ENCODE measurements around the gene SLC22A23.

SLC22A23 gene

GRCh38 chr6:3330199-3330598, 126.7 kb downstream of the SLC22A23 start:
- DNase-seq, result no peak

GRCh38 chr6:3329393-3330051, 127.3 kb downstream of the SLC22A23 start:
- no peak for DNase-seq

- no peak for DNase-seq
Observed at GRCh38 chr6:3328796-3329195, 128.1 kb downstream of the SLC22A23 start.

GRCh38 chr6:3328145-3328544, 128.7 kb downstream of the SLC22A23 start:
- no peak for DNase-seq

- DNase-seq, result no peak
Observed at GRCh38 chr6:3327403-3327802, 129.4 kb downstream of the SLC22A23 start.

GRCh38 chr6:3326981-3327380, 129.9 kb downstream of the SLC22A23 start:
- DNase-seq, result no peak

GRCh38 chr6:3326184-3326971, 130.5 kb downstream of the SLC22A23 start:
- no peak for DNase-seq

- DNase-seq, result no peak
Observed at GRCh38 chr6:3325210-3325609, 131.6 kb downstream of the SLC22A23 start.

GRCh38 chr6:3324262-3324942, 132.4 kb downstream of the SLC22A23 start:
- DNase-seq, result no peak

- no peak for DNase-seq
Observed at GRCh38 chr6:3323696-3324261, 133.1 kb downstream of the SLC22A23 start.

GRCh38 chr6:3323148-3323547, 133.7 kb downstream of the SLC22A23 start:
- no peak for DNase-seq

GRCh38 chr6:3322366-3322890, 134.4 kb downstream of the SLC22A23 start:
- DNase-seq, result no peak

GRCh38 chr6:3321875-3322274, 135.0 kb downstream of the SLC22A23 start:
- DNase-seq, result no peak

GRCh38 chr6:3321042-3321441, 135.8 kb downstream of the SLC22A23 start:
- DNase-seq, result no peak

GRCh38 chr6:3320238-3320811, 136.5 kb downstream of the SLC22A23 start:
- no peak for DNase-seq

GRCh38 chr6:3319610-3320200, 137.1 kb downstream of the SLC22A23 start:
- no peak for DNase-seq

GRCh38 chr6:3318821-3319540, 137.9 kb downstream of the SLC22A23 start:
- no peak for DNase-seq

GRCh38 chr6:3318226-3318625, 138.6 kb downstream of the SLC22A23 start:
- DNase-seq, result peak; percentile 19 to 20

- no peak for DNase-seq
Observed at GRCh38 chr6:3317741-3318211, 139.1 kb downstream of the SLC22A23 start.

GRCh38 chr6:3316818-3317217, 140.0 kb downstream of the SLC22A23 start:
- no peak for DNase-seq

- no peak for DNase-seq
Observed at GRCh38 chr6:3316331-3316730, 140.5 kb downstream of the SLC22A23 start.

GRCh38 chr6:3315841-3316240, 141.0 kb downstream of the SLC22A23 start:
- DNase-seq, result no peak

All from CD4-positive, alpha-beta T cell treated with Interleukin-1 beta for 1 hour (primary cell).